ENCODE measurements around the gene FGGY.
"Not testable (repeated sequence)": the region's sequence is repeated elsewhere in the genome, so short reads cannot be mapped to it uniquely, and the experiment has no call there.

FGGY gene

DNA sequence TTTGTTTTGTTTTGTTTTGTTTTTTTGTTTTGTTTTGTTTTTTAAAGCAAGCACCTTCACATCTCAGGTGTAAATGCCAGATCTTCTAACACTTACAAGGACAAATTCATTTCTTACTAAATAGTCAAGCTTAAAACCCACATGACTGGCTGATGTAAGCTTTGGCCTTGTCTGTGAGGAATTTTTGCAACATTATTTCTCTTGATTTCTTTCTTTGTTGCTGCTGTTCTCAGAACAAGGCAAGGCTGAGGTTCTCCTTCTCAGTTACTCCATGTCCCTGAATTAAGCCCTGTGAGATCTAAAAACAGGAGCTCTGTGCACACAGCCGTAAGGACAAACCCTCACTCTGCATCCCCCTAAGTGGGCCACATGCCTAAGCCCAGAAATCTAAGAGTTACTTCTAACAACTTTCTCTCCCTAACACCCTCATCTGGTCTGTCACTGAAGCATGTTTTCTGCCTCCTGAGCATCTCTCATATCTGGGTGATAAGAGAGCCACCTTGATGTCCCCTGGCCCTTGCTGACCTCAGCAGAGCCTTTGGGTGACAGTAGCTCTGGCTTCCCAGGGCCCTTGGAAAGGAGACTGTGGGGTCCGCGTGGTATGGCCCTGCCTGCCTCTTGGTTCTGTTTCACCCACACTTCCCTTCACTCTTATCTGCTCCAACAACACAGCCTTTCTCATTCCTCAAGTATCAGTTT is 436.7 kb downstream of the FGGY start:
- Histone ChIP-seq H3K4me3 (ENCODE audit: low read depth, low read length) (no peak overlapping the region), H3K9me3 (no peaks in the 10 kb centered on the region), H3K27me3 (no peaks in the 10 kb centered on the region), H3K4me1 (no peaks in the 10 kb centered on the region; the same call in 1 of the 2 replicates), H3K36me3 (no peaks in the 10 kb centered on the region)
- no peak for TF ChIP-seq CTCF (IDR thresholded peaks at IDR 0.05; ENCODE audit: low read depth, low read length)
- no peak for DNase-seq

DNA sequence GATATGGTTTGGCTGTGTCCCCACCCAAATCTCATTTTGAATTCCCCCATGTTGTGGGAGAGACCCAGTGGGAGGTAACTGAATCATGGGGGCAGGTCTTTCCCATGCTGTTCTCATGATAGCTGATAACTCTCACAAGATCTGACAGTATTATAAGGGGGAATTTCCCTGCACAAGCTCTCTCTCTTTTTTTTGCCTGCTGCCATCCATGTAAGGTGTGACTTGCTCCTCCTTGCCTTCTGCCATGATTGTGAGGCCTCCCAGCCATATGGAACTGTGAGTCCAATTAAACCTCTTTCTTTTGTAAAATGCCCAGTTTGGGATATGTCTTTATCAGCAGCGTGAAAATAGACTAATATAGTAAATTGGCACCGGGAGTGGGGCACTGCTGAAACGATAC is 439.0 kb downstream of the FGGY start:
- H3K36me3 ChIP-seq; H3K4me1 ChIP-seq; DNase-seq; H3K4me3 ChIP-seq (ENCODE audit: low read depth, low read length); H3K9me3 ChIP-seq; H3K27me3 ChIP-seq: not testable (repeated sequence)

- Histone ChIP-seq H3K4me1 (no peaks in the 10 kb centered on the region), H3K27me3 (no peaks in the 10 kb centered on the region), H3K9me3 (no peaks in the 10 kb centered on the region), H3K4me3 (ENCODE audit: low read depth, low read length) (no peak overlapping the region), H3K36me3 (no peaks in the 10 kb centered on the region)
- no peak for DNase-seq
- no peak for TF ChIP-seq CTCF (IDR thresholded peaks at IDR 0.05; ENCODE audit: low read depth, low read length)
Measured at GRCh38 chr1:59736744-59737143, 439.9 kb downstream of the FGGY start.

DNA sequence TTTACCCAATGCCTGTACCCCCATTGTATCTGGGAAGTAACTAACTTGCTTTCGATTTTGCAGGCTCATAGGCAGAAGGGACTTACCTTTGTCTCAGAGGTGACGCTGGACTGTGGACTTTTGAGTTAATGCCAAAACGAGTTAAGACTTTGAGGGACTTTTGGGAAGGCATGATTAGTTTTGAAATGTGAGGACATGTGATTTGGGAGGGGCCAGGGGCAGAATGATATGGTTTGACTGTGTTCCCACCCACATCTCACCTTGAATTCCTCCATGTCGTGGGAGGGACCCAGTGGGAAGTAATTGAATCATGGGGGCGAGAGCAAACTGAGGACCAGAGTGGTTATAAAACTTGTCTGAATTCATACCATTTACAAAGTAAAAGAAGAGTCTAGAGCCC is 440.7 kb downstream of the FGGY start:
- no peak for TF ChIP-seq CTCF (IDR thresholded peaks at IDR 0.05; ENCODE audit: low read depth, low read length)
- Histone ChIP-seq H3K27me3 (no peaks in the 10 kb centered on the region), H3K4me1 (no peaks in the 10 kb centered on the region), H3K4me3 (ENCODE audit: low read depth, low read length) (no peak overlapping the region), H3K36me3 (no peaks in the 10 kb centered on the region), H3K9me3 (no peaks in the 10 kb centered on the region)
- DNase-seq: no peak

DNA sequence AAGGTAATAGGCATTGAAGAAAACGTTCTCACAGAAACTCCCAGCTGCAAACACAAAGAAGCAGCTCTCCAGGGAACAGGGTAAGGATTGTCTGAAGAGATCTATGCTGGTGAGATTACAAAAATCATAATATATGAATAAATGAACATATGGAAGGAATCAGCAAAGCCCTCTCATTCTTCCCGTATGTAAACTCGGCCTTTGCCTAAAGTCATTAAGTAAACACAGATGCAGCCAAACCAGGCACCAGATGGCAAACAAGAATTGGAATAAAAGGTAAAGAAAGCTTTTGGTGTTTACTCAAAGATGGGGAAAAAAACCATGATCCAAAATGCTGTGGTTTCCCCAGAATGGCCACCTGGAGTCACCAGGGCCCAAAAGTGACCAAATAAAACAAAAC is 441.3 kb downstream of the FGGY start:
- TF ChIP-seq CTCF (IDR thresholded peaks at IDR 0.05; ENCODE audit: low read depth, low read length): no peak
- H3K4me3 ChIP-seq (ENCODE audit: low read depth, low read length): no peak overlapping the region
- no peaks in the 10 kb centered on the region for H3K36me3 ChIP-seq
- no peaks in the 10 kb centered on the region for H3K9me3 ChIP-seq
- DNase-seq: no peak
- H3K4me1 ChIP-seq: no peaks in the 10 kb centered on the region
- H3K27me3 ChIP-seq: no peaks in the 10 kb centered on the region

GRCh38 chr1:59738591-59739015 is 441.7 kb downstream of the FGGY start:
- no peaks in the 10 kb centered on the region for H3K4me1 ChIP-seq
- H3K4me3 ChIP-seq (ENCODE audit: low read depth, low read length): no peak overlapping the region
- H3K36me3 ChIP-seq: no peaks in the 10 kb centered on the region
- DNase-seq: no peak
- no peaks in the 10 kb centered on the region for H3K27me3 ChIP-seq
- H3K9me3 ChIP-seq: no peaks in the 10 kb centered on the region
- TF ChIP-seq CTCF (IDR thresholded peaks at IDR 0.05; ENCODE audit: low read depth, low read length): no peak
